CD4-positive, alpha-beta memory T cell (primary cell): ENCODE results near the gene CUL5. TPM values are rescaled to one million over a fixed set of nuclear protein-coding genes. Genes with fewer than 3 reads are reported as not detected.

ENCODE experiments used
- polyA plus RNA-seq, 2 donors: library from polyadenylated mRNA; unstranded; fragments of 300-500 nt; fragmentation: Illumina TruSeq; gene quantifications; one replicate each; pipeline ENCODE4 v1.2.3, GENCODE V29; 2021
- total RNA-seq, 2 experiments: library from RNA; stranded (reverse); gene quantifications; one replicate each; pipeline ENCODE4 v1.2.3, GENCODE V29; 2021

CUL5 gene
- total and polyA plus RNA-seq, 4 experiments from 2014 or later: 27.4 to 38.9 (median 34.5) TPM

Other genes starting within 250 kb of the CUL5 start
- 1 to 10 TPM; 6.5 to 7.9 TPM for gene SLC35F2, start 150.1 kb upstream of the CUL5 start, total RNA-seq
- gene SLC35F2, start 150.1 kb upstream of the CUL5 start, polyA plus RNA-seq: 10 to 100 TPM in 1 of 2 donors, 1 to 10 TPM in 1; 5.9 to 11.9 TPM
- under 1 TPM in 1 of 2 experiments, not detected in 1; 0.17 TPM for gene RAB39A, start 80.5 kb upstream of the CUL5 start, total RNA-seq
- gene RAB39A, start 80.5 kb upstream of the CUL5 start, polyA plus RNA-seq: not detected
- gene ACAT1, start 112.7 kb downstream of the CUL5 start, total RNA-seq: 10 to 100 TPM; 19.3 to 19.5 TPM
- 10 to 100 TPM; 42.7 to 54.2 TPM for gene ACAT1, start 112.7 kb downstream of the CUL5 start, polyA plus RNA-seq
- 10 to 100 TPM; 67.6 to 71.3 TPM for gene NPAT, start 213.7 kb downstream of the CUL5 start, total RNA-seq
- 10 to 100 TPM; 24.8 to 34.0 TPM for gene NPAT, start 213.7 kb downstream of the CUL5 start, polyA plus RNA-seq
- 100 to 1,000 TPM; 525 to 555 TPM for gene ATM, start 214.2 kb downstream of the CUL5 start, total RNA-seq
- 10 to 100 TPM; 48.6 to 59.0 TPM for gene ATM, start 214.2 kb downstream of the CUL5 start, polyA plus RNA-seq